HEK293T (cell line): ENCODE data around the gene CDH4.

Source experiments
- CTCF ChIA-PET: fragments of 350-600 bp; formaldehyde crosslinking; extraction: SDS; loops from one replicate; lab custom pipeline; 2021; ENCODE audit warnings: antibody characterized with exemption, inconsistent platforms; lab: Yijun Ruan, JAX
- POLR2A ChIA-PET: fragments of 350-600 bp; formaldehyde crosslinking; extraction: SDS; loops from one replicate; lab custom pipeline; 2020; ENCODE audit warnings: antibody characterized with exemption, inconsistent platforms; lab: Yijun Ruan, JAX
- DNase-seq: peaks from one replicate; pipeline ENCODE4 v3.0.0; 2012; ENCODE audit warnings: mixed read lengths; ENCODE audit errors: extremely low spot score
- ARNT ChIP-seq: fragments of 450-650 bp; IDR thresholded peaks from 2 replicates; pipeline ENCODE4 v1.6.1; 2017; ENCODE audit warnings: mild to moderate bottlenecking
- BHLHE40 ChIP-seq: fragments of 450-650 bp; IDR thresholded peaks from 2 replicates; pipeline ENCODE4 v1.6.1; 2016; ENCODE audit warnings: mild to moderate bottlenecking, moderate library complexity, borderline replicate concordance
- CTBP1 ChIP-seq: fragments of 450-650 bp; IDR thresholded peaks from 2 replicates; pipeline ENCODE4 v1.6.1; 2016; ENCODE audit warnings: borderline replicate concordance
- ELF4 ChIP-seq: fragments of 450-650 bp; IDR thresholded peaks from 2 replicates; pipeline ENCODE4 v1.6.1; 2017; ENCODE audit warnings: antibody characterized with exemption
- FOXA1 ChIP-seq: fragments of 450-650 bp; IDR thresholded peaks from 2 replicates; pipeline ENCODE4 v1.6.1; 2016; ENCODE audit warnings: mild to moderate bottlenecking
- FOXK2 ChIP-seq: fragments of 450-650 bp; IDR thresholded peaks from 2 replicates; pipeline ENCODE4 v1.6.1; 2016; ENCODE audit warnings: mild to moderate bottlenecking
- FOXM1 ChIP-seq: fragments of 450-650 bp; IDR thresholded peaks from 2 replicates; pipeline ENCODE4 v1.6.1; 2017; ENCODE audit warnings: mild to moderate bottlenecking, borderline replicate concordance
- HDGF ChIP-seq: fragments of 450-650 bp; IDR thresholded peaks from 2 replicates; pipeline ENCODE4 v1.6.1; 2017; ENCODE audit warnings: antibody characterized with exemption, borderline replicate concordance
- L3MBTL2 ChIP-seq: fragments of 450-650 bp; conservative IDR thresholded peaks from 2 replicates; pipeline ENCODE4 v1.6.1; 2016; ENCODE audit warnings: mild to moderate bottlenecking
- LEF1 ChIP-seq: fragments of 450-650 bp; IDR thresholded peaks from 2 replicates; pipeline ENCODE4 v1.6.1; 2017; ENCODE audit warnings: mild to moderate bottlenecking, borderline replicate concordance
- NFRKB ChIP-seq: fragments of 450-650 bp; IDR thresholded peaks from 2 replicates; pipeline ENCODE4 v1.6.1; 2016; ENCODE audit warnings: mild to moderate bottlenecking, moderate library complexity
- PKNOX1 ChIP-seq: fragments of 450-650 bp; IDR thresholded peaks from 2 replicates; pipeline ENCODE4 v1.6.1; 2016
- SP1 ChIP-seq: fragments of 450-650 bp; IDR thresholded peaks from 2 replicates; pipeline ENCODE4 v1.6.1; 2017
- SUZ12 ChIP-seq: fragments of 450-650 bp; IDR thresholded peaks from 2 replicates; pipeline ENCODE4 v1.6.1; 2016; ENCODE audit warnings: mild to moderate bottlenecking
- TARDBP ChIP-seq: fragments of 450-650 bp; IDR thresholded peaks from 2 replicates; pipeline ENCODE4 v1.6.1; 2016
- ZNF384 ChIP-seq: fragments of 450-650 bp; IDR thresholded peaks from 2 replicates; pipeline ENCODE4 v1.6.1; 2016

Gene CDH4

GRCh38 chr20:61626412-61626811 is 374.4 kb downstream of the CDH4 start:
- POLR2A ChIA-PET, result no interaction called here
- DNase-seq, result no peak
- TF ChIP-seq PKNOX1 (no peak), CTBP1 (no peak), ZNF384 (no peak)
- CTCF ChIA-PET, result no interaction called here

GRCh38 chr20:61627791-61628415 is 375.8 kb downstream of the CDH4 start:
- no peak for DNase-seq
- CTCF ChIA-PET, result no interaction called here
- TF ChIP-seq LEF1, result no peak
- TF ChIP-seq TARDBP, result no peak
- no peak for TF ChIP-seq FOXM1
- no peak for TF ChIP-seq NFRKB
- TF ChIP-seq ZNF384, result no peak
- TF ChIP-seq FOXA1, result no peak
- no peak for TF ChIP-seq BHLHE40
- TF ChIP-seq ARNT, result no peak
- no peak for TF ChIP-seq SUZ12
- no peak for TF ChIP-seq ELF4
- no peak for TF ChIP-seq HDGF
- no peak for TF ChIP-seq SP1
- TF ChIP-seq PKNOX1, result no peak
- TF ChIP-seq CTBP1, result no peak
- TF ChIP-seq L3MBTL2, result no peak
- no peak for TF ChIP-seq FOXK2
- POLR2A ChIA-PET, result no interaction called here

GRCh38 chr20:61628480-61628879 is 376.4 kb downstream of the CDH4 start:
- ChIA-PET CTCF (no interaction called here), POLR2A (no interaction called here)
- no peak for TF ChIP-seq BHLHE40
- TF ChIP-seq SP1, result no peak
- no peak for TF ChIP-seq FOXM1
- TF ChIP-seq NFRKB, result no peak
- no peak for TF ChIP-seq SUZ12
- no peak for TF ChIP-seq ZNF384
- TF ChIP-seq ARNT, result no peak
- no peak for TF ChIP-seq FOXA1
- TF ChIP-seq CTBP1, result no peak
- no peak for TF ChIP-seq TARDBP
- TF ChIP-seq ELF4, result no peak
- no peak for TF ChIP-seq HDGF
- TF ChIP-seq L3MBTL2, result no peak
- TF ChIP-seq LEF1, result no peak
- no peak for TF ChIP-seq FOXK2
- TF ChIP-seq PKNOX1, result no peak
- DNase-seq, result no peak

- ChIA-PET POLR2A (no interaction called here), CTCF (no interaction called here)
- TF ChIP-seq BHLHE40 (no peak), ELF4 (no peak), L3MBTL2 (no peak), PKNOX1 (no peak), FOXA1 (no peak), NFRKB (no peak), TARDBP (no peak), SP1 (no peak), ZNF384 (no peak), LEF1 (no peak), ARNT (no peak), CTBP1 (no peak), HDGF (no peak), SUZ12 (no peak), FOXK2 (no peak), FOXM1 (no peak)
- no peak for DNase-seq
Observed at GRCh38 chr20:61628901-61629601, 377.0 kb downstream of the CDH4 start.

GRCh38 chr20:61629602-61630390 is 377.7 kb downstream of the CDH4 start:
- ChIA-PET CTCF (no interaction called here), POLR2A (no interaction called here)
- TF ChIP-seq LEF1 (no peak), ELF4 (no peak), ARNT (no peak), TARDBP (no peak)
- no peak for DNase-seq
